ENCODE measurements around the gene COL2A1. TPM values are rescaled to one million over a fixed set of nuclear protein-coding genes. Genes with fewer than 3 reads are reported as not detected.

Gene COL2A1
- total RNA-seq, 2 experiments from 2014 or later, result not detected

DNA sequence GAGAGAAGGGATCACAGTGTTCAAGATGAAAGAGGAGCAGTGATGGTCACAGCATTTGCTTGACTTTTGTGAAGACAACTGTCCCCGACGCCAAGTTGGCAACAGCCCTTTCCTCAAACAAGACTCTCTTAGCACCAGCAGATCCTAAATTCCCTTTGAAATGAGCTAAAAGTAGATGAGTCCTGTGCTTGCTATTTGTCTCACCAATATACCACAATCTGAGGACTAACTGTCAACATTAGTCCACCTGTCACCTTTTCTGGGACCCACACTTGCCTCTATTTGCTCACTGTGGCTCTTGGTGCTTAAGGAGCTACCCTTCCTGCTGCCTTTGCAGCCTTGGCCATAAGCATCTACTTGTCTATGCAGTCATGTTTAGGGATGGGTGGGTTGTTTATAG lies 47.4 kb upstream of the COL2A1 start:
- no peaks in the 10 kb centered on the region for H3K9me3 Mint-ChIP-seq
- no peaks in the 10 kb centered on the region for H3K27me3 Mint-ChIP-seq
- H3K4me1 Mint-ChIP-seq (ENCODE audit: low read depth), result no peaks in the 10 kb centered on the region
- ChIA-PET CTCF (interaction anchor here (0.6 to 0.8 kb wide), 2 partner anchors 89 to 91 kb away, joined by 3 read pairs; no protein-coding TSS in a partner anchor), POLR2A (no interaction called here)
- Histone ChIP-seq H3K27ac (ENCODE audit: low read depth in 1 of 2, low read length in 2 of 2) (no peak overlapping the region), H3K36me3 (ENCODE audit: insufficient read depth, low read length) (peaks cover 18% of the 10 kb centered on the region), H3K9me3 (ENCODE audit: control insufficient read depth in 1 of 2, insufficient read depth in 1 of 2, low read length in 2 of 2) (no peaks in the 10 kb centered on the region), H3K4me1 (ENCODE audit: insufficient read depth, low read length) (no peaks in the 10 kb centered on the region), H3K4me3 (ENCODE audit: low read length) (no peak overlapping the region), H3K27me3 (ENCODE audit: control insufficient read depth in 1 of 2, insufficient read depth in 2 of 2, low read length in 2 of 2) (no peaks in the 10 kb centered on the region)
- TF ChIP-seq, protein P1, sequence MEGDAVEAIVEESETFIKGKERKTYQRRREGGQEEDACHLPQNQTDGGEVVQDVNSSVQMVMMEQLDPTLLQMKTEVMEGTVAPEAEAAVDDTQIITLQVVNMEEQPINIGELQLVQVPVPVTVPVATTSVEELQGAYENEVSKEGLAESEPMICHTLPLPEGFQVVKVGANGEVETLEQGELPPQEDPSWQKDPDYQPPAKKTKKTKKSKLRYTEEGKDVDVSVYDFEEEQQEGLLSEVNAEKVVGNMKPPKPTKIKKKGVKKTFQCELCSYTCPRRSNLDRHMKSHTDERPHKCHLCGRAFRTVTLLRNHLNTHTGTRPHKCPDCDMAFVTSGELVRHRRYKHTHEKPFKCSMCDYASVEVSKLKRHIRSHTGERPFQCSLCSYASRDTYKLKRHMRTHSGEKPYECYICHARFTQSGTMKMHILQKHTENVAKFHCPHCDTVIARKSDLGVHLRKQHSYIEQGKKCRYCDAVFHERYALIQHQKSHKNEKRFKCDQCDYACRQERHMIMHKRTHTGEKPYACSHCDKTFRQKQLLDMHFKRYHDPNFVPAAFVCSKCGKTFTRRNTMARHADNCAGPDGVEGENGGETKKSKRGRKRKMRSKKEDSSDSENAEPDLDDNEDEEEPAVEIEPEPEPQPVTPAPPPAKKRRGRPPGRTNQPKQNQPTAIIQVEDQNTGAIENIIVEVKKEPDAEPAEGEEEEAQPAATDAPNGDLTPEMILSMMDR (IDR thresholded peaks at IDR 0.05), result no peak
- no peak for ATAC-seq (ENCODE audit: poor library complexity)
- intact Hi-C loops (cut with DNase I, micrococcal nuclease), result no loop called here
- DNase-seq, result no peak
- H3K4me3 Mint-ChIP-seq, result no peak overlapping the region
- H3K27ac Mint-ChIP-seq, result no peak overlapping the region
- peaks cover 52% of the 10 kb centered on the region for H3K36me3 Mint-ChIP-seq (ENCODE audit: low read depth)

DNA sequence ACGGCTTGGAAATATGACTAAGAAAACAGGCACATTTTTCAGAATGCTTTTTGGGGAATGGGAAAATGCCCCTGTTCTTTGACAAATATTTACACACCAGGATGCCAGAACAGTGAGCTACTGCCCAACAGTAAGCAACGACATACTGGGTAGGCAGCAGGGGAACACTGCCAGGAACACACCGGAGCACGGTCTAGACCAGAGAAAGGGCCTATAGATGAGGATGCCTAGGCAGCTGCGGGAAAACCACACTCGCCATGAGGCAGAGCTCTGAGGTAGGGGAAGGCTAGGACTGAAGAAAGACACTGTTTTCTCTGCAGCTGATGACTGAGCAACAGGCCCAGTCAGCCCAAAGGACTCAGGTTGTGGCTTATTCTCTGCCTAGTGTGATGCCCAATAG lies 45.9 kb upstream of the COL2A1 start:
- no peaks in the 10 kb centered on the region for H3K4me1 Mint-ChIP-seq (ENCODE audit: low read depth)
- Histone ChIP-seq H3K36me3 (ENCODE audit: insufficient read depth, low read length) (peaks cover 33% of the 10 kb centered on the region), H3K27me3 (ENCODE audit: control insufficient read depth in 1 of 2, insufficient read depth in 2 of 2, low read length in 2 of 2) (no peaks in the 10 kb centered on the region), H3K4me3 (ENCODE audit: low read length) (no peak overlapping the region), H3K27ac (ENCODE audit: low read depth in 1 of 2, low read length in 2 of 2) (no peak overlapping the region), H3K4me1 (ENCODE audit: insufficient read depth, low read length) (no peaks in the 10 kb centered on the region), H3K9me3 (ENCODE audit: control insufficient read depth in 1 of 2, insufficient read depth in 1 of 2, low read length in 2 of 2) (no peaks in the 10 kb centered on the region)
- no peak overlapping the region for H3K27ac Mint-ChIP-seq
- no peak overlapping the region for H3K4me3 Mint-ChIP-seq
- no peaks in the 10 kb centered on the region for H3K27me3 Mint-ChIP-seq
- ChIA-PET POLR2A (no interaction called here), CTCF (no interaction called here)
- ATAC-seq (ENCODE audit: poor library complexity) (no peak), DNase-seq (no peak)
- intact Hi-C loops (cut with DNase I, micrococcal nuclease), result no loop called here
- TF ChIP-seq, protein P1 (IDR thresholded peaks at IDR 0.05), result no peak
- peaks cover 63% of the 10 kb centered on the region for H3K36me3 Mint-ChIP-seq (ENCODE audit: low read depth)
- H3K9me3 Mint-ChIP-seq, result no peaks in the 10 kb centered on the region

DNA sequence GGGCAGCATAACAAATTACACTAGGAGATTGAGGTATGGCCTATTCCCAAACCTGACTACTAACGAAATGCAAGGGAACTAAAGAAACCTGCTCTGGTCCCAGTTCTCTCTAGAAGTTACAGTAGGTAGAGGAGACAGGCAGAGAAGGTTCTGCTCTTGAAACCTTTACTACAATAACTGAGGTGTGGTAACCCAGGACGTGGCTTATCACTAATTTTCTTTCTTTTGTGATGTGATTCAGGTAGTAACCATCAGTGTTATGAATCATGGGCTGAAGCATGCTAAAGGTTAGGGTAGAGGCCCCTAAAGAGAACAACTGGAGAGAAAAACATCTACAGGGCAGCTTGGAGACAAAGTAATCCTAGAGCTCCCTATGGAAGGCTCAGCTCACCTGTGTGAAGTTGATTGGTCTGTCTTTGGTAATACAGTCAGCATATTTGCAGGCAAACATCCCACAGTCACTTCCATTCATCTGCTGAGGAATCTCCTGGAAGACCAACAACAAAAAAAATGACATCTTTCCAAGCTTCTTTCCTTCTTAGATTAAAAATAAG lies 41.8 kb upstream of the COL2A1 start:
- Histone ChIP-seq H3K27ac (ENCODE audit: low read depth in 1 of 2, low read length in 2 of 2) (no peak overlapping the region), H3K36me3 (ENCODE audit: insufficient read depth, low read length) (peaks cover 50% of the 10 kb centered on the region), H3K4me1 (ENCODE audit: insufficient read depth, low read length) (no peaks in the 10 kb centered on the region), H3K4me3 (ENCODE audit: low read length) (no peak overlapping the region), H3K9me3 (ENCODE audit: control insufficient read depth in 1 of 2, insufficient read depth in 1 of 2, low read length in 2 of 2) (no peaks in the 10 kb centered on the region), H3K27me3 (ENCODE audit: control insufficient read depth in 1 of 2, insufficient read depth in 2 of 2, low read length in 2 of 2) (no peaks in the 10 kb centered on the region)
- Mint-ChIP-seq H3K36me3 (ENCODE audit: low read depth) (peaks cover 77% of the 10 kb centered on the region), H3K4me3 (no peak overlapping the region), H3K27ac (no peak overlapping the region), H3K9me3 (no peaks in the 10 kb centered on the region), H3K27me3 (no peaks in the 10 kb centered on the region), H3K4me1 (ENCODE audit: low read depth) (no peaks in the 10 kb centered on the region)
- ATAC-seq (ENCODE audit: poor library complexity) (no peak), DNase-seq (no peak)
- CTCF ChIA-PET, result no interaction called here
- intact Hi-C loops (cut with DNase I, micrococcal nuclease), result no loop called here
- TF ChIP-seq, protein P1 (IDR thresholded peaks at IDR 0.05), result no peak
- POLR2A ChIA-PET, result no interaction called here
